HG03439 (cell line): ENCODE measurements around the gene WDR91.
A peak's percentile ranks its signal among the peaks of the same experiment; 100 is the strongest.
"Not testable (repeated sequence)": the region's sequence is repeated elsewhere in the genome, so short reads cannot be mapped to it uniquely, and the experiment has no call there.

Experiments
- ATAC-seq: cut with Tn5 transposase; IDR thresholded peaks from one replicate; pipeline ENCODE4 v1.9.1; 2021; ENCODE audit warnings: mild to moderate bottlenecking, moderate library complexity; ENCODE audit not compliant: unreplicated experiment

Gene WDR91

GRCh38 chr7:135234095-135234494 lies 22.8 kb upstream of the WDR91 start:
- not testable (repeated sequence) for ATAC-seq

- ATAC-seq, result no peak
Measured at GRCh38 chr7:135233570-135233969, 22.2 kb upstream of the WDR91 start, which contains the start of gene STRA8. Gene STRA8, plus strand, starts transcription at chr7:135233838. Its CDS starts 6,687 bp downstream, at chr7:135240525.

GRCh38 chr7:135232720-135233119 lies 21.4 kb upstream of the WDR91 start:
- no peak for ATAC-seq

- ATAC-seq, result no peak
Measured at GRCh38 chr7:135232087-135232486, 20.8 kb upstream of the WDR91 start.

GRCh38 chr7:135231686-135232085 lies 20.4 kb upstream of the WDR91 start:
- ATAC-seq, result no peak

GRCh38 chr7:135224027-135224426 lies 12.7 kb upstream of the WDR91 start:
- ATAC-seq, result no peak

- ATAC-seq, result no peak
Measured at GRCh38 chr7:135217645-135218509, 6.6 kb upstream of the WDR91 start.

GRCh38 chr7:135215698-135216097 lies 4.4 kb upstream of the WDR91 start:
- no peak for ATAC-seq

- no peak for ATAC-seq
Measured at GRCh38 chr7:135215180-135215579, 3.9 kb upstream of the WDR91 start.

- no peak for ATAC-seq
Measured at GRCh38 chr7:135213831-135214230, 2.5 kb upstream of the WDR91 start.

GRCh38 chr7:135211946-135212685 lies 790 bp upstream of the WDR91 start:
- not testable (repeated sequence) for ATAC-seq

GRCh38 chr7:135210888-135211178 lies 493 bp downstream of the WDR91 start:
- ATAC-seq, result no peak

GRCh38 chr7:135209225-135209834 lies 2.0 kb downstream of the WDR91 start:
- no peak for ATAC-seq

- ATAC-seq, result no peak
Measured at GRCh38 chr7:135208102-135208793, 3.1 kb downstream of the WDR91 start.

- ATAC-seq, result no peak
Measured at GRCh38 chr7:135207406-135208101, 3.8 kb downstream of the WDR91 start.

- peak; percentile 24 for ATAC-seq
Measured at GRCh38 chr7:135206941-135207391, 4.4 kb downstream of the WDR91 start.

- ATAC-seq, result no peak
Measured at GRCh38 chr7:135205850-135206249, 5.5 kb downstream of the WDR91 start.

GRCh38 chr7:135204876-135205275 lies 6.5 kb downstream of the WDR91 start:
- ATAC-seq, result no peak

GRCh38 chr7:135204341-135204749 lies 7.0 kb downstream of the WDR91 start:
- ATAC-seq, result no peak

- ATAC-seq, result no peak
Measured at GRCh38 chr7:135201350-135201749, 10.0 kb downstream of the WDR91 start.
